CD14-positive monocyte (primary cell): ENCODE measurements around the gene SPO11. TPM values are rescaled to one million over a fixed set of nuclear protein-coding genes. Genes with fewer than 3 reads are reported as not detected.

ENCODE experiments used
- DNase-seq, 3 donors: peaks; one replicate each; pipeline ENCODE4 v3.0.0-alpha.2; 2011 to 2022
- H2AFZ ChIP-seq: 2 replicates; pipeline ENCODE4 v1.6.0; 2012; ENCODE audit warnings: mild to moderate bottlenecking, low read depth, low read length, inconsistent platforms; ENCODE audit not compliant: insufficient read depth, poor library complexity, severe bottlenecking
- H3K27ac ChIP-seq, 2 donors: 1 replicate in 1 of 2; 2 replicates in 1 of 2; pipeline ENCODE4 v1.5.1; 2012 to 2013; ENCODE audit warnings: low read length in 2 of 2, control low read depth in 1 of 2, inconsistent platforms in 1 of 2, low read depth in 1 of 2, mild to moderate bottlenecking in 1 of 2
- H3K27me3 ChIP-seq, 2 donors: one replicate each; pipeline versions ENCODE4 v1.6.0 to v1.6.1; 2011 to 2013; ENCODE audit warnings: low read length in 2 of 2; ENCODE audit not compliant: control insufficient read depth in 2 of 2, insufficient read depth in 2 of 2
- H3K36me3 ChIP-seq, 2 donors: replicated peaks in 1 of 2; 1 replicate in 1 of 2; 2 replicates in 1 of 2; pipeline versions ENCODE4 v1.5.1 to v1.6.1; 2012 to 2013; ENCODE audit warnings: low read length in 2 of 2, control low read depth in 1 of 2, inconsistent platforms in 1 of 2, mild to moderate bottlenecking in 1 of 2; ENCODE audit not compliant: insufficient read depth in 2 of 2, control insufficient read depth in 1 of 2
- H3K4me1 ChIP-seq, 2 donors: 1 replicate in 1 of 2; 2 replicates in 1 of 2; pipeline versions ENCODE4 v1.5.1 to v1.6.1; 2012 to 2013; ENCODE audit warnings: low read length in 2 of 2, control low read depth in 1 of 2, inconsistent platforms in 1 of 2, mild to moderate bottlenecking in 1 of 2, moderate library complexity in 1 of 2; ENCODE audit not compliant: insufficient read depth in 2 of 2, control insufficient read depth in 1 of 2
- H3K4me2 ChIP-seq: replicated peaks from 2 replicates; pipeline ENCODE3; 2012; ENCODE audit warnings: low read length, moderate library complexity, mild to moderate bottlenecking; ENCODE audit not compliant: poor library complexity, severe bottlenecking; ENCODE audit errors: extremely low read depth
- H3K4me3 ChIP-seq, 3 experiments: fragments of 200-600 bp in 1 of 3; sonication (generic) in 1 of 3; replicated peaks in 1 of 3; 1 replicate in 2 of 3; 2 replicates in 1 of 3; pipeline ENCODE4 v1.5.1; 2011 to 2013; ENCODE audit warnings: low read length in 3 of 3, mild to moderate bottlenecking in 3 of 3, control low read depth in 2 of 3, low read depth in 2 of 3, inconsistent platforms in 1 of 3, moderate library complexity in 1 of 3
- H3K79me2 ChIP-seq: 2 replicates; pipeline ENCODE4 v1.6.0; 2012; ENCODE audit warnings: mild to moderate bottlenecking, control low read depth, inconsistent platforms, low read length, moderate library complexity; ENCODE audit not compliant: insufficient read depth
- H3K9ac ChIP-seq: 2 replicates; pipeline ENCODE4 v1.6.0; 2017; ENCODE audit warnings: low read length, mild to moderate bottlenecking; ENCODE audit not compliant: insufficient read depth, poor library complexity, severe bottlenecking
- H3K9me3 ChIP-seq, 2 donors: replicated peaks in 1 of 2; 1 replicate in 1 of 2; 2 replicates in 1 of 2; pipeline versions ENCODE4 v1.5.1 to v1.6.1; 2012 to 2013; ENCODE audit warnings: low read length in 2 of 2, control low read depth in 1 of 2; ENCODE audit not compliant: control insufficient read depth in 1 of 2, insufficient read depth in 1 of 2
- H4K20me1 ChIP-seq: 2 replicates; pipeline ENCODE4 v1.6.0; 2012; ENCODE audit warnings: mild to moderate bottlenecking, low read length, control low read depth, moderate library complexity; ENCODE audit not compliant: insufficient read depth
- H3K27ac Mint-ChIP-seq, 7 donors: one replicate each; pipeline ENCODE4 v1.8.0; 2020; ENCODE audit warnings: mild to moderate bottlenecking in 7 of 7, mixed read lengths in 7 of 7, moderate library complexity in 6 of 7, inconsistent platforms in 2 of 7
- H3K27me3 Mint-ChIP-seq, 3 donors: one replicate each; pipeline ENCODE4 v1.8.0; 2021 to 2022; ENCODE audit warnings: low read depth in 3 of 3, mild to moderate bottlenecking in 3 of 3, mixed read lengths in 3 of 3, moderate library complexity in 3 of 3, inconsistent platforms in 1 of 3
- H3K36me3 Mint-ChIP-seq, 2 donors: one replicate each; pipeline ENCODE4 v1.8.0; 2020; ENCODE audit warnings: mixed read lengths in 2 of 2, inconsistent platforms in 1 of 2, mild to moderate bottlenecking in 1 of 2
- H3K4me1 Mint-ChIP-seq: one replicate; pipeline ENCODE4 v1.8.0; 2020; ENCODE audit warnings: mild to moderate bottlenecking, mixed read lengths
- H3K4me3 Mint-ChIP-seq, 2 donors: one replicate each; pipeline ENCODE4 v1.8.0; 2020; ENCODE audit warnings: mild to moderate bottlenecking in 2 of 2, mixed read lengths in 2 of 2, moderate library complexity in 1 of 2
- H3K9me3 Mint-ChIP-seq, 7 donors: one replicate each; pipeline ENCODE4 v1.8.0; 2020 to 2022; ENCODE audit warnings: mixed read lengths in 7 of 7, mild to moderate bottlenecking in 6 of 7, moderate library complexity in 6 of 7, inconsistent platforms in 2 of 7
- WGBS: methylation state at CpG from one replicate; pipeline ENCODE4 v1.1.5; 2013; ENCODE audit warnings: missing lambda C conversion rate; ENCODE audit not compliant: insufficient coverage; 5-methylcytosine and 5-hydroxymethylcytosine counted together
- intact Hi-C, 2 donors: fragments of 100-400 bp; cut with micrococcal nuclease; formaldehyde crosslinking; loops; one replicate each; pipeline versions ENCODE4 v1.15.0 to v1.15.1; 2023
- polyA plus RNA-seq, 3 donors: library from polyadenylated mRNA; depleted of rRNA in 1 of 3; unstranded in 2 of 3; stranded (reverse) in 1 of 3; fragments of 300-500 nt in 2 of 3; fragments of >200 nt in 1 of 3; fragmentation: Illumina TruSeq in 2 of 3; gene quantifications; 1 replicate in 2 of 3; 2 replicates in 1 of 3; pipeline ENCODE4 v1.2.3, GENCODE V29; 2012 to 2021
- TF ChIP-seq, protein P1 (sequence below): fragments of 200-600 bp; IDR thresholded peaks from one replicate; pipeline ENCODE4 v1.8.0; 2022; ENCODE audit warnings: antibody characterized with exemption, mild to moderate bottlenecking

SPO11 gene
- polyA plus RNA-seq, 3 donors = not detected

DNA sequence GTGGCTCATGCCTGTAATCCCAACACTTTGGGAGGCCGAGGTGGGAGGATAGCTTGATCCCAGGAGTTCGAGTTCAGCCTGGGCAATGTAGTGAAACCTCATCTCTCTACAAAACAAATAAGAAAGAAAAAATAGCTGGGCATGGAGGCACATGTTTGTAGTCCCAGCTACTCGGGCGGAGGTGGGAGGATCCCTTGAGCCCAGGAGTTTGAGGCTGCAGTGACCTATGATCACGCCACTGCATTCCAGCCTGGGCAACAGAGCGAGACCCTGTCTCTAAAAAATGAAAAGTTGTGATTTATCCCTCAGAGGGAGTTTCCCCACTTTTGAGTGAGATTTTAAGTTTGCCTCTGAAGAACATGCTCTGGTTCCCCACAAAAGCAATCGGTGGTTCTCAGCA is 45.7 kb upstream of the SPO11 start:
- no peak overlapping the region for H2AFZ ChIP-seq
- no peaks in the 10 kb centered on the region for H3K4me1 Mint-ChIP-seq
- no peaks in the 10 kb centered on the region for H4K20me1 ChIP-seq
- H3K9me3 ChIP-seq = no peaks in the 10 kb centered on the region
- H3K79me2 ChIP-seq = no peaks in the 10 kb centered on the region
- intact Hi-C loops = no loop called here
- H3K27me3 Mint-ChIP-seq = peaks cover 27 to 47% (median 37%) of the 10 kb centered on the region in 3 donors
- H3K36me3 Mint-ChIP-seq = no peaks in the 10 kb centered on the region
- H3K4me3 Mint-ChIP-seq = no peak overlapping the region
- H3K4me3 ChIP-seq = no peak overlapping the region
- no peak overlapping the region for H3K27ac Mint-ChIP-seq
- no peak overlapping the region for H3K4me2 ChIP-seq
- DNase-seq = no peak
- TF ChIP-seq, protein P1, sequence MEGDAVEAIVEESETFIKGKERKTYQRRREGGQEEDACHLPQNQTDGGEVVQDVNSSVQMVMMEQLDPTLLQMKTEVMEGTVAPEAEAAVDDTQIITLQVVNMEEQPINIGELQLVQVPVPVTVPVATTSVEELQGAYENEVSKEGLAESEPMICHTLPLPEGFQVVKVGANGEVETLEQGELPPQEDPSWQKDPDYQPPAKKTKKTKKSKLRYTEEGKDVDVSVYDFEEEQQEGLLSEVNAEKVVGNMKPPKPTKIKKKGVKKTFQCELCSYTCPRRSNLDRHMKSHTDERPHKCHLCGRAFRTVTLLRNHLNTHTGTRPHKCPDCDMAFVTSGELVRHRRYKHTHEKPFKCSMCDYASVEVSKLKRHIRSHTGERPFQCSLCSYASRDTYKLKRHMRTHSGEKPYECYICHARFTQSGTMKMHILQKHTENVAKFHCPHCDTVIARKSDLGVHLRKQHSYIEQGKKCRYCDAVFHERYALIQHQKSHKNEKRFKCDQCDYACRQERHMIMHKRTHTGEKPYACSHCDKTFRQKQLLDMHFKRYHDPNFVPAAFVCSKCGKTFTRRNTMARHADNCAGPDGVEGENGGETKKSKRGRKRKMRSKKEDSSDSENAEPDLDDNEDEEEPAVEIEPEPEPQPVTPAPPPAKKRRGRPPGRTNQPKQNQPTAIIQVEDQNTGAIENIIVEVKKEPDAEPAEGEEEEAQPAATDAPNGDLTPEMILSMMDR = no peak
- no peaks in the 10 kb centered on the region for H3K4me1 ChIP-seq
- H3K36me3 ChIP-seq = no peaks in the 10 kb centered on the region
- peaks cover 0 to 26% of the 10 kb centered on the region in 2 donors for H3K27me3 ChIP-seq
- no peak overlapping the region for H3K27ac ChIP-seq
- H3K9ac ChIP-seq = no peak overlapping the region
- peaks cover 0 to 7% (median 0%) of the 10 kb centered on the region in 7 donors for H3K9me3 Mint-ChIP-seq
- 95% methylated on average over 5 of the region's 7 CpGs for WGBS

DNA sequence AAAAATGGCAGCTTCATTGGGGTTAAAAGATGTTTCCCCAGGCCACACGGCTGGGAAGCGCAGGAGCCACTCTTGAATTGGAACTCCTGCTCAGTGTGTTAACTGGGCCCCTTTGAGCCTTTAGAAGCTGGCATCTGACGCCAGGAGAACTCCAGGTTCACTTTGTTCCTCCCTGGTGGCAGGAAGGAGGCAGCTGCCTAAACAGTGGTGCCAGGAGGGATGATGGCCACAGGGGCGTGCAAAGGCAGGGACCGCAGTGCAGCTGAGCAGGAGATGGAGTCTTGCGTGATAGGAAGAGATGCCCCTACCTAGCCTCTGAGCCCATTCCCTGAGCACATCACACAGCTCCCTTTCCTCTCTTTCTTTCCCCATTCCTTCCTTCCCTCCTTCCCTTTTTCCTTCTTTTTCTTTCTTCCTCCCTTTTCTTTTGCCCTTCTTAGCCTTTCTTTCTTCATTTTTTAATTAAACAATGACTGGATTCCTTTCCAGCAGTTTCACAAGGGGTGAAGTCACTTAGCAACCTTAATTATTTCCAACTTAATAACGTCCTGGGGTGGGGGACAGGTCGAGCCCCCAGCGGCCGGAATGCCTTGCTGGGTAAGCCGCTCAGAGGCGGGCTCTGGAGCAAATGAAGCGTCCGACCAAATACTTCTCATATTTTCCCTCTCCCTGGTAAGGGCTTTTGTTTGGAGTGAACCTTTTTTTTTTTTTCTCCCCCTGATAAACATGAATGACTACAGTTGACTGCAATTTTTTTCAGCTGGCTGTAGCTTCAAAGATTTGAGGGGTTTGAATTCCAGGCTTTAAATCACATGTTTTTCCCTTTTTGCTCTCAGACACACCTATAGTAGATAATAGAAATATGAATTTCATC is 42.4 kb upstream of the SPO11 start:
- no peaks in the 10 kb centered on the region for H3K9me3 ChIP-seq
- H3K79me2 ChIP-seq = no peaks in the 10 kb centered on the region
- no peaks in the 10 kb centered on the region for H3K4me1 ChIP-seq
- DNase-seq = no peak
- no peak overlapping the region for H3K4me2 ChIP-seq
- no peaks in the 10 kb centered on the region for H3K4me1 Mint-ChIP-seq
- no peak overlapping the region for H3K27ac ChIP-seq
- H3K4me3 ChIP-seq = no peak overlapping the region
- no peak overlapping the region for H3K27ac Mint-ChIP-seq
- H3K36me3 ChIP-seq = no peaks in the 10 kb centered on the region
- 83% methylated on average over 5 of the region's 14 CpGs for WGBS
- H4K20me1 ChIP-seq = no peaks in the 10 kb centered on the region
- H3K4me3 Mint-ChIP-seq = peak overlapping the region in 1 of 2 donors; percentile 20
- no peak overlapping the region for H3K9ac ChIP-seq
- TF ChIP-seq, protein P1 = no peak
- no peak overlapping the region for H2AFZ ChIP-seq
- intact Hi-C loops = no loop called here
- H3K27me3 ChIP-seq = peaks cover 0 to 34% of the 10 kb centered on the region in 2 donors
- H3K9me3 Mint-ChIP-seq = peaks cover 0 to 3% (median 0%) of the 10 kb centered on the region in 7 donors
- H3K27me3 Mint-ChIP-seq = peaks cover 31 to 43% (median 39%) of the 10 kb centered on the region in 3 donors
- no peaks in the 10 kb centered on the region for H3K36me3 Mint-ChIP-seq
